Measurements from ENCODE around the gene EFCAB12. TPM values are rescaled to one million over a fixed set of nuclear protein-coding genes. Genes with fewer than 3 reads are reported as not detected.
"Not testable (repeated sequence)": the region's sequence is repeated elsewhere in the genome, so short reads cannot be mapped to it uniquely, and the experiment has no call there.

EFCAB12 gene
- total and polyA plus RNA-seq, 2 donors (not counting 3 experiments of a cell fraction or from before 2014, with no cell fraction given) = 0.15 to 0.49 TPM

- TF ChIP-seq EZH2 (IDR thresholded peaks at IDR 0.05; ENCODE audit: borderline replicate concordance, low read depth, low read length, severe bottlenecking) (no peak), CTCF (IDR thresholded peaks at IDR 0.05; ENCODE audit: extremely low read depth in 1 of 2, insufficient read depth in 1 of 2, low read depth in 1 of 2, low read length in 2 of 2) (no peak)
- FAIRE-seq = no peak
- H3K79me2 ChIP-seq (ENCODE audit: control insufficient read depth, insufficient read depth, low read length) = no peaks in the 10 kb centered on the region
- H3K9me3 ChIP-seq (replicated peaks; ENCODE audit: control insufficient read depth, insufficient read depth, low read length) = no peaks in the 10 kb centered on the region
- no peak overlapping the region for H2AFZ ChIP-seq (ENCODE audit: low read depth, low read length)
- no peak overlapping the region for H3K4me3 ChIP-seq (replicated peaks in 1 of 3; ENCODE audit: insufficient read depth in 1 of 3, low read depth in 1 of 3, low read length in 3 of 3)
- no peak overlapping the region for H3K9ac ChIP-seq (replicated peaks; ENCODE audit: extremely low read depth, insufficient read depth, low read length)
- H3K27ac ChIP-seq (ENCODE audit: insufficient read depth, low read depth, low read length) = no peak overlapping the region
- H3K4me2 ChIP-seq (ENCODE audit: insufficient read depth, low read length) = no peak overlapping the region
- H3K4me1 ChIP-seq (ENCODE audit: control insufficient read depth, extremely low read depth, insufficient read depth, low read length) = peaks cover 21% of the 10 kb centered on the region
- peaks cover 4 to 6% of the 10 kb centered on the region in 2 experiments for H3K36me3 ChIP-seq (ENCODE audit: control insufficient read depth in 2 of 2, extremely low read depth in 1 of 2, insufficient read depth in 2 of 2, low read length in 2 of 2)
- no peaks in the 10 kb centered on the region for H3K27me3 ChIP-seq (ENCODE audit: control insufficient read depth in 2 of 2, insufficient read depth in 2 of 2, low read length in 2 of 2)
- no peaks in the 10 kb centered on the region for H3K9me1 ChIP-seq (replicated peaks; ENCODE audit: control insufficient read depth, extremely low read depth, insufficient read depth, low read length)
- CTCF ChIA-PET = interaction anchor here (1.3 to 2.3 kb wide), 2 partner anchors 39 to 43 kb away, joined by 5 to 27 read pairs; partner anchors contain the start of gene EFCAB12
- intact Hi-C loops (cut with micrococcal nuclease) (loop anchor here (5.0 to 10.0 kb wide), 3 partner anchors 178 to 240 kb away; no protein-coding TSS in a partner anchor), dilution Hi-C loops (cut with MboI; ENCODE audit: extremely low pct_ligation_motif_present, low sequenced_read_pairs) (no loop called here)
- POLR2A ChIA-PET = no interaction called here
- no peaks in the 10 kb centered on the region for H4K20me1 ChIP-seq (replicated peaks; ENCODE audit: control insufficient read depth, extremely low read depth, insufficient read depth, low read length)
- no TSS peak for BruUV-seq (replicated peaks)
- no peak for DNase-seq (ENCODE audit: low read depth, low spot score)
Measured at GRCh38 chr3:129384594-129385323, 43.7 kb downstream of the EFCAB12 start.

GRCh38 chr3:129384103-129384502, 44.3 kb downstream of the EFCAB12 start:
- dilution Hi-C loops (cut with MboI; ENCODE audit: extremely low pct_ligation_motif_present, low sequenced_read_pairs); DNase-seq (ENCODE audit: low read depth, low spot score); BruUV-seq (replicated peaks); H3K27me3 ChIP-seq (ENCODE audit: control insufficient read depth in 2 of 2, insufficient read depth in 2 of 2, low read length in 2 of 2); H3K79me2 ChIP-seq (ENCODE audit: control insufficient read depth, insufficient read depth, low read length); H3K27ac ChIP-seq (ENCODE audit: insufficient read depth, low read depth, low read length); H3K36me3 ChIP-seq (ENCODE audit: control insufficient read depth in 2 of 2, extremely low read depth in 1 of 2, insufficient read depth in 2 of 2, low read length in 2 of 2); FAIRE-seq; H3K9me3 ChIP-seq (replicated peaks; ENCODE audit: control insufficient read depth, insufficient read depth, low read length); H2AFZ ChIP-seq (ENCODE audit: low read depth, low read length); H3K9ac ChIP-seq (replicated peaks; ENCODE audit: extremely low read depth, insufficient read depth, low read length); H3K4me3 ChIP-seq (replicated peaks in 1 of 3; ENCODE audit: insufficient read depth in 1 of 3, low read depth in 1 of 3, low read length in 3 of 3); H4K20me1 ChIP-seq (replicated peaks; ENCODE audit: control insufficient read depth, extremely low read depth, insufficient read depth, low read length); H3K4me2 ChIP-seq (ENCODE audit: insufficient read depth, low read length); H3K9me1 ChIP-seq (replicated peaks; ENCODE audit: control insufficient read depth, extremely low read depth, insufficient read depth, low read length): not testable (repeated sequence)
- peaks cover 20% of the 10 kb centered on the region for H3K4me1 ChIP-seq (ENCODE audit: control insufficient read depth, extremely low read depth, insufficient read depth, low read length)
- CTCF ChIA-PET = interaction anchor here (0.7 to 2.5 kb wide), 26 partner anchors 12 to 721 kb away, joined by 3 to 32 read pairs (median 8); partner anchors contain the start of gene EFCAB12
- intact Hi-C loops (cut with micrococcal nuclease) = loop anchor here (5.0 to 10.0 kb wide), 3 partner anchors 178 to 241 kb away; no protein-coding TSS in a partner anchor
- POLR2A ChIA-PET = interaction anchor here (1.2 kb wide), 1 partner anchor 56 kb away, joined by 7 read pairs; the partner anchor contains the start of genes IFT122 and MBD4

Data from endothelial cell of umbilical vein (primary cell).